PC-3 (cell line): ENCODE data around the gene MC2R. TPM values are rescaled to one million over a fixed set of nuclear protein-coding genes. Genes with fewer than 3 reads are reported as not detected.

Experiments used
- ATAC-seq: fragments of 200-7000 bp; cut with Tn5 transposase; 2 replicates; pipeline ENCODE4 v1.9.1; 2020; ENCODE audit warnings: mild to moderate bottlenecking, moderate library complexity
- BruUV-seq: library from RNA; stranded (reverse); fragments of 400-500 nt; replicated peaks from 2 replicates; lab custom pipeline; 2021; lab: Mats Ljungman, UMichigan
- CTCF ChIA-PET: fragments of 300-600 bp; sonication (Branson Sonifier 250); formaldehyde crosslinking; loops from one replicate; lab custom pipeline; 2022; ENCODE audit warnings: antibody characterized with exemption; lab: Charles Lee
- POLR2A ChIA-PET: fragments of 300-600 bp; sonication (Branson Sonifier 250); formaldehyde crosslinking; loops from one replicate; lab custom pipeline; 2022; ENCODE audit warnings: antibody characterized with exemption; ENCODE audit not compliant: unreplicated experiment; lab: Charles Lee
- DNase-seq: peaks from one replicate; pipeline ENCODE4 v3.0.0-alpha.2; 2015
- H2AFZ ChIP-seq: fragments of 300-600 bp; sonication (generic); 2 replicates; pipeline ENCODE4 v1.6.0; 2016; ENCODE audit warnings: antibody characterized with exemption, low read length
- H3F3A ChIP-seq: fragments of 300-600 bp; sonication (generic); one replicate; pipeline ENCODE4 v1.6.0; 2017; ENCODE audit warnings: antibody characterized with exemption, low read length, control low read depth, mild to moderate bottlenecking; ENCODE audit not compliant: unreplicated experiment
- H3K27ac ChIP-seq: fragments of 300-600 bp; sonication (generic); 2 replicates; pipeline ENCODE4 v1.5.1; 2016; ENCODE audit warnings: mild to moderate bottlenecking, low read length
- H3K27me3 ChIP-seq: fragments of 300-600 bp; sonication (generic); 2 replicates; pipeline ENCODE4 v1.6.1; 2016; ENCODE audit warnings: low read length, mixed read lengths
- H3K36me3 ChIP-seq: fragments of 300-600 bp; sonication (generic); 2 replicates; pipeline ENCODE4 v1.6.1; 2016; ENCODE audit warnings: low read depth, mixed run types, low read length, mixed read lengths
- H3K4me1 ChIP-seq: fragments of 300-600 bp; sonication (generic); 2 replicates; pipeline ENCODE4 v1.5.1; 2016; ENCODE audit warnings: low read length; ENCODE audit not compliant: insufficient read depth
- H3K4me2 ChIP-seq: fragments of 300-600 bp; sonication (generic); 2 replicates; pipeline ENCODE4 v1.6.0; 2016; ENCODE audit warnings: low read length
- H3K4me3 ChIP-seq: fragments of 300-600 bp; sonication (generic); 2 replicates; pipeline ENCODE4 v1.5.1; 2016; ENCODE audit warnings: mild to moderate bottlenecking, low read length, mixed read lengths
- H3K79me2 ChIP-seq: fragments of 300-600 bp; sonication (generic); 2 replicates; pipeline ENCODE4 v1.6.1; 2017; ENCODE audit warnings: low read length, mixed read lengths
- H3K9ac ChIP-seq: fragments of 300-600 bp; sonication (generic); 2 replicates; pipeline ENCODE4 v1.6.0; 2016; ENCODE audit warnings: mild to moderate bottlenecking, low read length
- H3K9me2 ChIP-seq: fragments of 300-600 bp; sonication (generic); replicated peaks from 2 replicates; pipeline ENCODE4 v1.6.1; 2016; ENCODE audit warnings: mixed run types, low read length, mixed read lengths
- H3K9me3 ChIP-seq: fragments of 300-600 bp; sonication (generic); 2 replicates; pipeline ENCODE4 v1.6.1; 2016; ENCODE audit warnings: low read length, mixed read lengths
- H4K20me1 ChIP-seq: fragments of 300-600 bp; sonication (generic); 2 replicates; pipeline ENCODE4 v1.6.1; 2016; ENCODE audit warnings: low read length, mixed read lengths
- EZH2 ChIP-seq: fragments of 300-600 bp; sonication (generic); IDR thresholded peaks from one replicate; pipeline ENCODE4 v1.6.1; 2017; ENCODE audit warnings: antibody characterized with exemption, mild to moderate bottlenecking, low read length; ENCODE audit not compliant: unreplicated experiment
- EZH2phosphoT487 ChIP-seq: fragments of 300-600 bp; sonication (generic); IDR thresholded peaks from 2 replicates; pipeline ENCODE4 v1.6.1; 2018; ENCODE audit warnings: mild to moderate bottlenecking, antibody characterized with exemption, low read length, borderline replicate concordance
- intact Hi-C: fragments of 100-400 bp; cut with micrococcal nuclease; formaldehyde crosslinking; loops from 2 replicates; pipeline ENCODE4 v1.9.0; 2023
- total RNA-seq: library from RNA; depleted of rRNA; stranded (reverse); fragments of >200 nt; gene quantifications from 2 replicates; pipeline ENCODE4 v1.2.3, GENCODE V29; 2014
- TF ChIP-seq, protein P1 (sequence below): fragments of 300-600 bp; sonication (generic); conservative IDR thresholded peaks from 2 replicates; pipeline ENCODE4 v1.5.1; 2017; ENCODE audit warnings: antibody characterized with exemption, low read depth, mild to moderate bottlenecking, low read length

MC2R gene
- total RNA-seq, 1 experiment from 2014 or later: not detected

DNA sequence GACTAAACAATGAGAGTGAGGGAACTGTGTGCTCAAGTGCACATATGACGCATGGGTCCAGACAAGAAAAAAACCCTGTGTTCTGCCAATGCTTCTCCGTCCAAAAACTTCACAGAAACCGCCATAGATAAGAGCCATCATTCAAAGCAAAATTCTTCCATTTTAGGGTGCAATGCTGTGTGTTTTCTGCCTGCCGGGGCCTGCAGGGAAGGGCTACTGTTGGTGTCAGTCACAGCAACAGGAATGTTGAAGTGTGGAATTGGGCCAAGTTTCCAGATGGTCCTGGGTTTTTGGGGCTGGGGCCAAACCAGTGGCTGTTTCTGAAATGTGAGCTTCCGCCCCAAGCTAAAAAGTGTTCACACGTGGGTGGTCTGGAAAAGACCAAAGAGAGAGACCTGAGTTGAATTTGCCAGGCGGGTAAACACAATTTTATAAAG is 677 bp upstream of the MC2R start:
- H3K9me3 ChIP-seq: no peaks in the 10 kb centered on the region
- CTCF ChIA-PET: no interaction called here
- ATAC-seq (no peak), DNase-seq (no peak)
- no peak overlapping the region for H2AFZ ChIP-seq
- POLR2A ChIA-PET: no interaction called here
- no peaks in the 10 kb centered on the region for H4K20me1 ChIP-seq
- no peaks in the 10 kb centered on the region for H3K36me3 ChIP-seq
- H3K9me2 ChIP-seq: no peaks in the 10 kb centered on the region
- TF ChIP-seq, protein P1, sequence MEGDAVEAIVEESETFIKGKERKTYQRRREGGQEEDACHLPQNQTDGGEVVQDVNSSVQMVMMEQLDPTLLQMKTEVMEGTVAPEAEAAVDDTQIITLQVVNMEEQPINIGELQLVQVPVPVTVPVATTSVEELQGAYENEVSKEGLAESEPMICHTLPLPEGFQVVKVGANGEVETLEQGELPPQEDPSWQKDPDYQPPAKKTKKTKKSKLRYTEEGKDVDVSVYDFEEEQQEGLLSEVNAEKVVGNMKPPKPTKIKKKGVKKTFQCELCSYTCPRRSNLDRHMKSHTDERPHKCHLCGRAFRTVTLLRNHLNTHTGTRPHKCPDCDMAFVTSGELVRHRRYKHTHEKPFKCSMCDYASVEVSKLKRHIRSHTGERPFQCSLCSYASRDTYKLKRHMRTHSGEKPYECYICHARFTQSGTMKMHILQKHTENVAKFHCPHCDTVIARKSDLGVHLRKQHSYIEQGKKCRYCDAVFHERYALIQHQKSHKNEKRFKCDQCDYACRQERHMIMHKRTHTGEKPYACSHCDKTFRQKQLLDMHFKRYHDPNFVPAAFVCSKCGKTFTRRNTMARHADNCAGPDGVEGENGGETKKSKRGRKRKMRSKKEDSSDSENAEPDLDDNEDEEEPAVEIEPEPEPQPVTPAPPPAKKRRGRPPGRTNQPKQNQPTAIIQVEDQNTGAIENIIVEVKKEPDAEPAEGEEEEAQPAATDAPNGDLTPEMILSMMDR: no peak
- no peak for TF ChIP-seq EZH2
- TF ChIP-seq EZH2phosphoT487: no peak
- no peak overlapping the region for H3K4me3 ChIP-seq
- no TSS peak for BruUV-seq
- no peaks in the 10 kb centered on the region for H3K79me2 ChIP-seq
- peaks cover 92% of the 10 kb centered on the region for H3K27me3 ChIP-seq
- H3F3A ChIP-seq: no peaks in the 10 kb centered on the region
- no peak overlapping the region for H3K27ac ChIP-seq
- intact Hi-C loops: no loop called here
- H3K4me2 ChIP-seq: no peak overlapping the region
- no peaks in the 10 kb centered on the region for H3K4me1 ChIP-seq
- H3K9ac ChIP-seq: no peak overlapping the region

DNA sequence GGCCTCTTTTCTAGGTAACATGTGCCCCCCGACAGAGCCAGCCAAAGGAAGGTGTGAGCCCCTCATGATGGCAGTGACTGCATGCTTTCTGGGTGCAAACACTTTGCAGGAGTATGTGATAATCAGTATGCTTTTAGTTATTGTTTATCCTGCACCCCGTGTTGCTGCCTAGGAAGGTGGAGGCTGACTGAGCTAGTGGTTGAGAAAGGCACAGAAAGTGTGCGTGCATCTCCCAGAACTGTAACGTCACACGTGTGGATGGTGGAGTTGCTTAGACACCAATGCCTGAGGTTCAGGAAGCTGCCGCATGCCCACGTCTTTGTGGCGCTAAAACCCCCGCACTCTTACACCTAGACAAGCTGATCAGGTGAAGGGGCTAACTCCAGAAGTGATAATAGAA is 580 bp downstream of the MC2R start:
- POLR2A ChIA-PET: no interaction called here
- DNase-seq: no peak
- Histone ChIP-seq H3K4me2 (no peak overlapping the region), H3K27ac (no peak overlapping the region), H3K4me3 (no peak overlapping the region), H4K20me1 (no peaks in the 10 kb centered on the region), H3K9ac (no peak overlapping the region), H3K9me3 (no peaks in the 10 kb centered on the region), H3K4me1 (no peaks in the 10 kb centered on the region), H3F3A (no peaks in the 10 kb centered on the region), H3K9me2 (no peaks in the 10 kb centered on the region), H3K27me3 (peaks cover 92% of the 10 kb centered on the region), H2AFZ (no peak overlapping the region), H3K36me3 (no peaks in the 10 kb centered on the region), H3K79me2 (no peaks in the 10 kb centered on the region)
- CTCF ChIA-PET: no interaction called here
- no peak for ATAC-seq
- no TSS peak for BruUV-seq
- TF ChIP-seq EZH2phosphoT487 (no peak), EZH2 (no peak)
- TF ChIP-seq, protein P1: no peak
- intact Hi-C loops: no loop called here

DNA sequence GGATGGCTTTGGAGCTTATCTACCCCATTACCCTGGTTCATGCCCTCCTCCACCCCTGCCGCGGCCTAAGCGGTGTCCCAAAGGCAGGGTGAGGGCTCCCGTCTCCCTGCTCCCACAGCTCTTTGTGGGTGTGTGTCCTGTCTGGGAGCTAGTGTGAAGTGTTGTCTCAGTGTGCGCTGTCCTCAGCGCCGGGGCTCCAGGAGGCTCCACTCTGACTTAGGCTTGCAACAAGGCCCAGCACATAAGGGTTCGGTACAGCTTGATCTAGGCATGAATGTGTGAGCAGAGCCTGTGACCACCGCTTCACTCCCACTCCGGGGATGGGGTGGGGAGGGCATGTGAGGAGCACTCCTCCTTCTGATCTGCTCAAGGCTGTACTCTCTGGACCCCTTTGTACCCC is 1.2 kb downstream of the MC2R start:
- Histone ChIP-seq H3K4me3 (no peak overlapping the region), H3K4me2 (no peak overlapping the region), H3K4me1 (no peaks in the 10 kb centered on the region), H2AFZ (no peak overlapping the region), H3K27me3 (peaks cover 90% of the 10 kb centered on the region), H4K20me1 (no peaks in the 10 kb centered on the region), H3K36me3 (no peaks in the 10 kb centered on the region), H3K27ac (no peak overlapping the region), H3K9me2 (no peaks in the 10 kb centered on the region), H3K9ac (no peak overlapping the region), H3F3A (no peaks in the 10 kb centered on the region), H3K79me2 (no peaks in the 10 kb centered on the region), H3K9me3 (no peaks in the 10 kb centered on the region)
- ChIA-PET POLR2A (no interaction called here), CTCF (no interaction called here)
- ATAC-seq (no peak), DNase-seq (no peak)
- intact Hi-C loops: no loop called here
- no TSS peak for BruUV-seq
- TF ChIP-seq, protein P1: no peak
- TF ChIP-seq EZH2phosphoT487 (no peak), EZH2 (no peak)
